ENCODE measurements around the gene CDX2.

Gene CDX2

DNA sequence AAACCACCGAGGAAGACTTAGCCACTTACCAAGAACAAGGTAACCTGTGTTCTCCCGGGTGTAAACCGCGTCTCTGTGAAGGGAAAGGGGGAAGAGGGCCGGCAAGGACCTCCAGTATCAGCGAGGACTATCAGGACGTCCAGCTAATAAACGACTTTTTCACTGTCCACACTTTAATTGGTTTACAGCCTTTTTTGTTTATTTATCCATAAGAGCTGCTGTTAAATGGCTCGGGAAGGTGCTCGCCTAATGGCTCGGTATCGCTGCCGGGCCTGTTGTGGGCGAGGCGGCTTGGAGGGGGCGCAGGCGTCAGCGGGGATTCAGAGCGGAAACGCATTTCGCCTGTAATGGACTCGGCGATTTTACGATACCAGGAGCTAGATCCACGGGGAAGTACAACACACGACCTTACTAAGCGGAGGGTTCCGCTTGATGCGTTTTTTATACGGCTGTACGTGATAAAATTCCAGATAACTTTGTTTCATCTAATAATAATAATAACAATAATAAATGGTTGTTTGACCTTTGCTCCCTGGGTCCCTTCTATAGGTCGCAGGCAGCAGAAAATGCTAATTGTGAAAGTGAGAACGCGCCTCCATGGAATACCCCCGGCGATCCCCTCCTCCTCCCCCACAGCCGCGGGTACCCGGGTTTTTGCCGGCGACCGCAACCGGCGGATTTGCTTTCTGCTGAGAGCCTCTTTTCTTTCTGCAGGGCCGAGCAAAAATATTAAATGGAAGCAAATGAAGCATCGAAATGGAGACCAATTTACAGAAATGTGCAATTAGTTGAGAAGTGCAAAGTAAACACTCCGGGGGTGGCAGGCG is 51.8 kb downstream of the CDX2 start:
- DNase-seq (ENCODE audit: low read depth in 2 of 2): no peak

DNA sequence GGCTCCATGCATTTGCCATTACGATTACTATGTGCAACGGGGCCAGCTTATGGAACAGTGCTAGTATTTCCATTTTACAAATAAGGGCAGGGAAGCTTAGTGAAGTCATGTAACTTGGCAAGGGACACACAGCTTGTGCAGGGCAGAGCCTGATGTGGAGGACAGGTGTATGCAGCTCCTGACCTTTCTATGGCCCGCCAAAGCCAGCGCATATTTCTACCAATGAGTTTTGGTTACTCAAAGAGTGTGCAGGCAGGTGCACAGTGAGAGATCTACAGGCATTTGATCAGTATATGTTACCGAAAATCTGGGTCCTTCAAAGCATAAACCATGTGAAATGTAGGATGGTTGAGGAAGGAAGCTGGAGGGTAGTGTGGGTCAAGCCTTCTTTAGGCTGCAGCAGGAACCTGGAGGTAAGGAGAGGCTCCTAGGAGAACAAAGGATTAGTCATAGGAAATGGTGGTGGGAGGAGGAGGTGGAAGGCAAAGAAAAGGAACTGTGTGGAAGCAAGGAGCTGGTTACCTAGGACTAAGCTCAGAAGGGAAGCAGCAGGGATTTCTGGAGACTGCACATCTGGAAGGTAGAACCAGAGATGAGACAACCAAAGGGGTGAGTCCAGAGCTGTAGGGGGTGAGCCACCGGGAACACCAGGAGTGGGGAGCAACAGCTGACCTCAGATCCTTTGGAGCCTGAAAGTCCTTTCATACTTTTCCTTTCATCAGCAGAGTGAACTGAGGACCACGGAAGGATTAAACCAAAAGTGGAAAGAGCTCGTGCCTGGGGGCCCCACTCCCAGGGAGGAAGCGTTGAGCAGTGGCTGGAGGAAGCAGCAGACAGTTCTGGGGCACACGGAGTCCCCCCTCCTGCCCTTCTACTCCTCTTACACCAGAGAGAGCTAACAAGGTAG is 53.6 kb downstream of the CDX2 start:
- no peak for DNase-seq (ENCODE audit: low read depth in 2 of 2)

DNA sequence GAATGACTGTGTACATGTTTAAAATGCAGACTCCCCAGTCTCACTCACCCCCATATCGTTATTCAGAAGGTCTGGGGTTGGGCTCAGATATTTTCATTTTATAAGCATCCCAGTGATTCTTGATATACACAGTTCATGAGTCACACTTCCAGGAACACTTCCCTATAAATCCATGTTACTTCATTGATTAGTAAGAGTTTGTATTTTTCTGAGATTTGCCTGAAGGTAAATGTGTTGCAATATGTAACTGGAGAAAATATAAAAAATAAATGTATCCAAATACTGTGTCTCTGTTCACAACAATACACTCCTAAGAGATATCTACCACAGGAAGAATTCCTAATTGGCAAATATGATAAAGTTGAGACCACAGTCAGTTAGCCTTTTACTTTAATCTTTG is 56.0 kb downstream of the CDX2 start:
- no peak for DNase-seq (ENCODE audit: low read depth in 2 of 2)

DNA sequence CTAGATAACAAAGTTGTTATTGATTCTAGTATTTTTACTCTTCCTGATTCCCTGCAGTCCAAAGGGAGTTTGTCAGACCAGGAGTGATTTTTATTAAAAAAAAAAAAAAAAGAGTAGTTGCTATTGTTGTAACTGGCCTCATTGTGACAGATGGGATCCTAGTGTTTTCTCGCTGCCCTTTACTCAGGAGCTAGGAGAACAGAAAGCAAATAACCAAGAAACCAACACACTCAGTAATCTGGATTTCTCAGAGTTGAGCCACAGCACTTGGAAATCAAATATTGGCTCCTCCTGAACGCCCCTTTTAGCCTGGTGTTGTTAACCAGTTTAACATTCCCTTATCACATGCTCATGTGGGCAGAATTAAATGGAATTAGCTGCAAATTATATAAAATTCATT is 57.6 kb downstream of the CDX2 start:
- no peak for DNase-seq (ENCODE audit: low read depth in 2 of 2)
